ENCODE data around the gene DEDD2. TPM values are rescaled to one million over a fixed set of nuclear protein-coding genes. Genes with fewer than 3 reads are reported as not detected.

The DEDD2 gene
- total and polyA plus RNA-seq, 10 of the 15 experiments (the other 5 are each of a cell fraction or from before 2014, with no cell fraction given) = 2.5 to 24.7 (median 17.6) TPM

DNA sequence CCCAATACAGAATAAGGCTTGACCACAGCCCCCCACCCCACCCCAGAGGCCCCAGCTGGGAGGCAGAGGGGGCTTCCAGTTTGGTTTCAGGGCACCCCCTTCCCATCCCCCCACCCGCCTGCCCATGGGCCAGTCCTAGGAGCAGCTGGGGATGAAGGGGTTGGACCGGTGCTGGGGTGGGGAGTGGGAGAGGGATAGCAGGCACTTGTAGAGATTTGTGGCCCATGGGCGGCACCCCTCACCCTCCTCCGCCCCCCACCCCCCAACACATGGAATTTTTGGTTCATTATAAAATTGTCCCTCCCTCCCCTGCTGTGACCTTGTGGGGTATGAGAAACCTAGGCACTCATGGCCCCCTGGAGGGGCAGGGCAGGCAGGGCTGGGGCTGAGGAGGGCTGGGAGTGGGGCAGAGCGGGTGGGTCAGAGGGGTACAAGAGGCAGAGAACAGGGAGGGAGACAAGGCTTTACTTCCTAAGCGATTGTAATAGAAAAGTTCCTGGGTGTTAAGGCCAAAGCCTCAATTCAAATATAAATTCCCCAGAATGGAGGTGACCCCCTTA is 30.2 kb upstream of the DEDD2 start (continued):
- TF ChIP-seq ZNF24 (IDR thresholded peaks at IDR 0.05) (no peak), EGR1 (IDR thresholded peaks at IDR 0.05; ENCODE audit: borderline replicate concordance in 1 of 2, low read depth in 2 of 2, low read length in 2 of 2) (no peak)
- TF ChIP-seq, protein P1, sequence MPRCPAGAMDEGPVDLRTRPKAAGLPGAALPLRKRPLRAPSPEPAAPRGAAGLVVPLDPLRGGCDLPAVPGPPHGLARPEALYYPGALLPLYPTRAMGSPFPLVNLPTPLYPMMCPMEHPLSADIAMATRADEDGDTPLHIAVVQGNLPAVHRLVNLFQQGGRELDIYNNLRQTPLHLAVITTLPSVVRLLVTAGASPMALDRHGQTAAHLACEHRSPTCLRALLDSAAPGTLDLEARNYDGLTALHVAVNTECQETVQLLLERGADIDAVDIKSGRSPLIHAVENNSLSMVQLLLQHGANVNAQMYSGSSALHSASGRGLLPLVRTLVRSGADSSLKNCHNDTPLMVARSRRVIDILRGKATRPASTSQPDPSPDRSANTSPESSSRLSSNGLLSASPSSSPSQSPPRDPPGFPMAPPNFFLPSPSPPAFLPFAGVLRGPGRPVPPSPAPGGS (IDR thresholded peaks at IDR 0.05; ENCODE audit: borderline replicate concordance, insufficient read depth, low read depth, low read length, poor library complexity, severe bottlenecking) = no peak

- WGBS (ENCODE audit: insufficient coverage, insufficient replicate concordance, low lambda C conversion rate, missing lambda C conversion rate) = 85% methylated on average over 7 of the region's 7 CpGs
- Histone ChIP-seq H3K9me3 (replicated peaks; ENCODE audit: control insufficient read depth, insufficient read depth, low read length) (no peaks in the 10 kb centered on the region), H3K4me3 (no peak overlapping the region), H3K4me1 (ENCODE audit: control insufficient read depth, insufficient read depth, low read length) (peaks cover 15% of the 10 kb centered on the region), H2AFZ (ENCODE audit: control insufficient read depth, low read depth, low read length) (no peak overlapping the region), H3K27me3 (replicated peaks in 1 of 2; ENCODE audit: control insufficient read depth in 2 of 2, insufficient read depth in 2 of 2, low read length in 1 of 2) (no peaks in the 10 kb centered on the region), H3K36me3 (ENCODE audit: control insufficient read depth in 2 of 2, insufficient read depth in 2 of 2, low read length in 1 of 2) (peaks cover 0 to 7% of the 10 kb centered on the region in 2 experiments; a peak in 2 of 4 replicates), H3K9ac (ENCODE audit: control insufficient read depth, insufficient read depth, low read length) (no peak overlapping the region), H3K4me2 (ENCODE audit: control insufficient read depth, insufficient read depth) (no peak overlapping the region), H3K79me2 (ENCODE audit: control insufficient read depth, insufficient read depth, low read length) (peaks cover 24% of the 10 kb centered on the region), H4K20me1 (ENCODE audit: control insufficient read depth, insufficient read depth) (no peaks in the 10 kb centered on the region), H3K27ac (ENCODE audit: control insufficient read depth, insufficient read depth) (no peak overlapping the region)
- RAD21 ChIA-PET (ENCODE audit: unreplicated experiment) = interaction anchor here (1.4 to 6.0 kb wide), 3 partner anchors 23 to 49 kb away, joined by 3 to 82 read pairs (median 11); partner anchors contain the start of gene CIC
- FAIRE-seq (no peak), DNase-seq (ENCODE audit: low read depth, low spot score) (no peak), ATAC-seq (no peak)
- CTCF ChIA-PET = interaction anchor here (0.7 to 6.7 kb wide), 7 partner anchors 9 to 115 kb away, joined by 3 to 111 read pairs (median 3); partner anchors contain the start of gene POU2F2
- no TSS peak for BruUV-seq (replicated peaks)
- SMC1A ChIA-PET (ENCODE audit: uncharacterized antibody, unreplicated experiment) = interaction anchor here (1.0 to 6.3 kb wide), 6 partner anchors 11 to 115 kb away, joined by 4 to 70 read pairs (median 5); partner anchors contain the start of gene POU2F2
- TF ChIP-seq TCF3 (IDR thresholded peaks at IDR 0.05; ENCODE audit: borderline replicate concordance, insufficient read depth, low read depth, low read length) (no peak), BACH1 (IDR thresholded peaks at IDR 0.05; ENCODE audit: borderline replicate concordance) (no peak), ESRRA (IDR thresholded peaks at IDR 0.05; ENCODE audit: low read length) (no peak), IKZF1 (conservative IDR thresholded peaks at IDR 0.05) (no peak), MTA3 (IDR thresholded peaks at IDR 0.05; ENCODE audit: borderline replicate concordance, low read length) (no peak), ZBED1 (IDR thresholded peaks at IDR 0.05; ENCODE audit: borderline replicate concordance) (no peak), CREB1 (IDR thresholded peaks at IDR 0.05; ENCODE audit: low read depth) (no peak), PAX8 (IDR thresholded peaks at IDR 0.05) (no peak), RELA (IDR thresholded peaks at IDR 0.05; ENCODE audit: borderline replicate concordance, partially characterized antibody) (no peak), MEF2A (IDR thresholded peaks at IDR 0.05; ENCODE audit: insufficient read depth, low read depth, low read length) (no peak), KLF5 (IDR thresholded peaks at IDR 0.05; ENCODE audit: partially characterized antibody) (no peak), SUZ12 (IDR thresholded peaks at IDR 0.05; ENCODE audit: unreplicated experiment) (no peak), ETV6 (conservative IDR thresholded peaks at IDR 0.05 in 1 of 2, IDR thresholded peaks at IDR 0.05 in 1 of 2; ENCODE audit: borderline replicate concordance in 1 of 2, low read depth in 1 of 2) (no peak), FOS (IDR thresholded peaks at IDR 0.05; ENCODE audit: borderline replicate concordance, extremely low read depth, insufficient read length) (no peak), NFYA (IDR thresholded peaks at IDR 0.05; ENCODE audit: borderline replicate concordance, low read depth, low read length) (no peak)
- in situ Hi-C loops (cut with MboI) = no loop called here
- intact Hi-C loops (cut with micrococcal nuclease; ENCODE audit: unreplicated experiment) = no loop called here
- POLR2A ChIA-PET = interaction anchor here (0.9 to 6.7 kb wide), 4 partner anchors 8 to 124 kb away, joined by 3 to 51 read pairs (median 4); no protein-coding TSS in a partner anchor
Observed at GRCh38 chr19:42246922-42247639, 29.6 kb upstream of the DEDD2 start.

All from GM12878 (cell line).